Stimulated activated effector memory CD8-positive, alpha-beta T cell treated with anti-CD3 and anti-CD28 coated beads, Interleukin-12 subunit alpha, Interleukin-12 subunit beta, amount 100 ng/mL, for 72 hours (primary cell): ENCODE results near the gene SUMO3.

Source experiments
- ATAC-seq: fragments of 150-1000 bp; cut with Tn5 transposase; 2 replicates; pipeline ENCODE4 v1.10.0; 2021
- DNase-seq, 2 donors: peaks; one replicate each; pipeline ENCODE4 v3.0.0; 2021 to 2022; ENCODE audit warnings: low spot score in 2 of 2
- H3K27ac Mint-ChIP-seq: one replicate; pipeline ENCODE4 v1.8.0; 2022; ENCODE audit warnings: mild to moderate bottlenecking, mixed read lengths
- H3K36me3 Mint-ChIP-seq: one replicate; pipeline ENCODE4 v1.8.0; 2022; ENCODE audit warnings: mild to moderate bottlenecking, mixed read lengths
- H3K4me1 Mint-ChIP-seq: one replicate; pipeline ENCODE4 v1.8.0; 2022; ENCODE audit warnings: mixed read lengths
- H3K4me3 Mint-ChIP-seq: one replicate; pipeline ENCODE4 v1.8.0; 2022; ENCODE audit warnings: mild to moderate bottlenecking, mixed read lengths
- H3K9me3 Mint-ChIP-seq: one replicate; pipeline ENCODE4 v1.8.0; 2022; ENCODE audit warnings: mixed read lengths

The SUMO3 gene

DNA sequence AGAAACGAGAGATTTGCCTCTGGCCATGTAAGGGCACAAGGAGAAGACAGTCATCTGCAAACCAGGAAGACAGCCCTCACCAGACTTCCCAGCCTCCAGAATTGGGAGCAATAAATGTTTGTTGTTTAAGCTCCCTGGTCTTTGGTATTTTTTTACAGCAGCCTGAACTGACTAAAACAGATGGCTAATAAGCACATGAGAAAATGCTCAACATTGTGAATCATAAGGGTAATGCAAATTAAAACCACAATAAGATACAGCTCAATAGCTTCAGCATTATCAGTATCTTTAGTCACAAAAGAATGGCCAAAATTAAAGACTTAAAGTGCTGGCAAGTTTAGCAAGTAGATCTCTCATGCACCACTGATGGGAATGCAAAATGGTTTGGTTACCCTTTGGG, 28.0 kb downstream of the SUMO3 start:
- ATAC-seq (no peak), DNase-seq (no peak)
- Mint-ChIP-seq H3K4me3 (no peak overlapping the region), H3K9me3 (no peaks in the 10 kb centered on the region), H3K36me3 (peaks cover 58% of the 10 kb centered on the region), H3K4me1 (peaks cover 41% of the 10 kb centered on the region), H3K27ac (peak overlapping the region; percentile 62)

DNA sequence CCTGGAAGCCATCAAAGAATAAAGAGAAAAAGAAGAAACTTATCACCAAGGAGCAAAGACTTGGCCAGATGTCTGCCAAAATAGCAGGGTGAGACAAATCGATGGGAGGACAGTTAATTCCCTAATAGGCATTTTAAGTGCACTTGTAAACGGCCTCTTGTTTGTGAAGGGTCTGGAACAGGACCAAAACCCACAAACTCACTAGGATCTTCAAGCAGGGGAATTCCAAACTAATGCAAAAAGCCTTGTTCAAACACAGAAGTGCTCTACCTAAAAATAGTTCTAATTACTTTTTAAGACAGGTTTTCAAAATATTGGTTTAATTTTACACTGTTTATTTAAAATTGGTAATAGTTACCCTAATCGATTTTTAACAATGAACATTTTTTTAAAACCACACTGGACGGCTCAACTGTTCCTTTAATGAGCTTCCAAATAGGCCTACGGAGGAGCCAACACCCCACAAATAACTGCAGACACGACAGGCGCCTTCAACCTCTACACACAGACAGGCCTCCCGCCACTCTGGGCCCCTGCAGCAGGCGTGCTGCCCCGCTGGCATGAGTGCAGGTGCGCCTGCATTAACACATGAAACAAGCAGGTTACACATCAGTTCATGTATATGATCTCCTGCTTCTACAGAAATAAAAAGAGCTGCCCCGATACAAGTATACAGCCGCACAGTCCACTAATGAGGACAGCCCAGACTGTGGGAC, 32.1 kb downstream of the SUMO3 start:
- ATAC-seq (no peak), DNase-seq (no peak)
- peaks cover 14% of the 10 kb centered on the region for H3K4me1 Mint-ChIP-seq
- peaks cover 52% of the 10 kb centered on the region for H3K36me3 Mint-ChIP-seq
- no peak overlapping the region for H3K27ac Mint-ChIP-seq
- no peak overlapping the region for H3K4me3 Mint-ChIP-seq
- H3K9me3 Mint-ChIP-seq: no peaks in the 10 kb centered on the region

DNA sequence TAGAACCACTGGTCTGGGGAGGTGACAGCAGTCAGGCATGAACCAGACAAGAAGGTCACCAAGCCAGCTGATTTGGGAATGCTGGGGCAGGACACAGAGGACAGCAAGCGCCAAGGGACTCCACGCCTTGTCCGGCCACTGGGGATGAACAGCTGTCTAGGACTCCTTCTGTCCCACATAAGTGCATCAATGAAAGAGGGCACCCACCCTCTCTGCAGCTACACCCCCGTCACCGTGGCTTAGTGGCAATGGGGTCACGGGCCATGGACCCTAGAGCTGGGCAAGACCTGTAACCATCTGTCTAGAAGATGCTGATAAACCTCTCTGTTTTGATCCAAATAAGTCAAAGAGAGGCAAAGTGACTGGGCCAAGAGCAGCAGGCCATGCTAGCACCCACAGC, 33.1 kb downstream of the SUMO3 start:
- DNase-seq (no peak), ATAC-seq (no peak)
- Mint-ChIP-seq H3K9me3 (no peaks in the 10 kb centered on the region), H3K4me1 (peaks cover 5% of the 10 kb centered on the region), H3K4me3 (no peak overlapping the region), H3K36me3 (peaks cover 57% of the 10 kb centered on the region), H3K27ac (no peak overlapping the region)

DNA sequence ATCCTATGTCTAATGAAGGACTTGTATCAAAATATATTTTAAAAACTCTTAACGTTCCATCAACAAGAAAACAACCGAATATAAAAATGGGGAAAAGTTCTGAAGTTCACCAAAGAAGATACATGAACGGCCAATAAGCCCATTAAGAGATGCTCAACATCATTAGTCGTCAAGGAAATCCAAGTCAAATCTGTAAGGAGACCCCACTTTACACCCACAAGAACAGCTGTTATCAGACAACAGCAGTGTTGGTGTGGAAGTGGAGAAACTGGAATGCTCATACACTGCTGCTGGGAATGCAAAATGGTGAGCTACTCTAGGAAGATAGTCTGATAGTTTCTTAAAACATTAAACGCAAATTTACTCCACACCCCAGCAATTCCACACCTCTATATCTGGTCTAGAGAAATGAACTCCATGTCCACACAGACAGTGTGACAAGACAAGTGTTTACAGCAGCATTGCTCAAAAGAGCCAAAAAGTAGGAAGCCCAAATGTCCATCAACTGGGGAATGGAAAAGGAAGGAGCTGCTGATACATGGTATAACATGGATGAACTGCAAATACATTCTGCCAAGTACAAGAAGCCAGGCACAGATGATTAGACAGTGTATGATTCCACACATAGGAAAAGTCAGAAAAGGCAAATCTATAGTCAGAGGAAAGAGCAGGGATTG, 34.7 kb downstream of the SUMO3 start:
- ATAC-seq (no peak), DNase-seq (no peak)
- no peaks in the 10 kb centered on the region for H3K9me3 Mint-ChIP-seq
- peaks cover 70% of the 10 kb centered on the region for H3K36me3 Mint-ChIP-seq
- H3K27ac Mint-ChIP-seq: peak overlapping the region; percentile 8
- no peak overlapping the region for H3K4me3 Mint-ChIP-seq
- peaks cover 7% of the 10 kb centered on the region for H3K4me1 Mint-ChIP-seq

DNA sequence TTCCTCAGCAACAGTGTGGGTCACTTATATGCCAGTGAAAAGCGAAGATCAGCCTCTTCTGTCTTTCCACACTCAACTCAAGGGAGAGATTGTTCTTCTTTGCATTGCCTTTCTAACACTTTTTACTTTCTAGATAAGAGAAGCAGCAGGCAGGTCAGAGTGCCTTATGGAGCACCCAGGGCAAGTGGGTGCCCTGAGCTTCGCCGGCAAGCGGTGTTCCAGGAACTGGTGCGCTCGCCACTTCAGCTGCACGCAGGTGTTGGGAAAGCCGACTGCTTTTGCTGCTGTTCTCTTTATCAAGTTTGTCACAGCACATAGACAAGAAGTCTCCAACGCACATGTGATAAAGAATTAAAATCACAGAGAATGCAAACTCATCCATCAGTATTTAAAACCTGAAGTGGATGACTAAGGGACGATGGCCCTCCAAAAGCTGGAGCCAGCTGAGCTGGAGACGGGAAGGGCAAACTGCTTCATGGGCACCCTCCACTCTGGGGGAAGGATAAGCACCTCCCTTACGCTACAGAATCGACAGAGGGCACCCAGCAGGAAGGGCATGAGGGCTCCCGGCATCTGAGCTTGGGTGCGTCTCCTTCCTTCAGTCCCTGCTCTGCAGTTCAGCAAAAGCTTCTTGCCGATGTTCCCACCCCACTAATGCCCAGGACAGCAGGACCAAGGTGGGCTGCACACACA, 36.9 kb downstream of the SUMO3 start:
- H3K36me3 Mint-ChIP-seq: peaks cover 64% of the 10 kb centered on the region
- no peak overlapping the region for H3K27ac Mint-ChIP-seq
- H3K4me1 Mint-ChIP-seq: peaks cover 8% of the 10 kb centered on the region
- DNase-seq: no peak
- no peak overlapping the region for H3K4me3 Mint-ChIP-seq
- no peaks in the 10 kb centered on the region for H3K9me3 Mint-ChIP-seq
- no peak for ATAC-seq

DNA sequence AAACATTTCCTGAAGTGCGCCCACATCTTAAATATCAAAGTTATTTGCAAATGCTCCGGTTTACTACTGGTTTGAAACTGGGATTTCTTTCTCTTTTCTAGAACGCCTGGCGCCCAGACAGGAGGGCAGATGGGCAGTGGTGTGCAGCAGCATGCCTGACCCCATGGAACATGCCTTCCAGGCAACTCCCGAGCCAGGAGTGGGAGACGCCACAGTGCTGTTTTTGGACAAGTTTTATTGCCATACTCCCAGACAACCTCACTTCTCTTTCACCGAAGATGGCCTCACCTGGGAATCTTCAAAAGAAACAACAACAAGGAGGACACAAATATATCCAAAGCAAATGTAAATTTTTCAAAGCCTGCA, 37.7 kb downstream of the SUMO3 start:
- DNase-seq (no peak), ATAC-seq (no peak)
- H3K4me1 Mint-ChIP-seq: peaks cover 8% of the 10 kb centered on the region
- H3K27ac Mint-ChIP-seq: no peak overlapping the region
- H3K36me3 Mint-ChIP-seq: peaks cover 64% of the 10 kb centered on the region
- no peaks in the 10 kb centered on the region for H3K9me3 Mint-ChIP-seq
- no peak overlapping the region for H3K4me3 Mint-ChIP-seq

DNA sequence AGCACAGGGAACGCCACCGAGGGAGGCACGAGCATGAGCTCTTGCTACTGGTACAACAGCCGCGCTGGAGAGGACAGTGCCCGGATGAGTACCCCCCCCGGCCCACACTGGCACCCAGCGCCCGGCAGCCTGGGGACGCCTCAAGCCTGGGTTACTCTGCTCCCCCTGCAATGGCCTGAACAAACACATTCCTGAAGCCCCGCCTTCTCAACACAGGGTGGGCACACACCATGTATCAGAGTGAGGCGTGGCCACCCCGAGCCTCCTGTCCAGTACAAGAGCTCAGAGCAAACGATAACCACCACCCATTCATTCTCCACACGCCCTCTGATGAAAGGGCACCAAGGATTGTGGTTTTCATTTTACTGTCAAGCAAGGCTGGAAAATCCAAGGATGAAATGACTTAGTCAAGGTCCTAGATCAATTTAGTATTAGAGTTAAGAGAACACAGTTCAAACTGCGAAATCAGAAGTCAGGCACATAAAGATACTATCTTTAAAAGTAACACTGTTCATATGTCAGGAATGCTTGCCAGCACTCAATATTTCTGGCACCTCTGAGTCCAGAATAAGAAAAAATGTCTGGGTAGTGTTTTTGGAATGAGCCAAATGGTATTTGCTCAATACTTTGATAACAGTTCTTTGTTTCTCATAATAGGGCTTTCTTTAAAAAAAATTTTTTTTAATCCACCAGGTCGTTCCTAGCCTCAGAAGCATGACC, 38.3 kb downstream of the SUMO3 start:
- Mint-ChIP-seq H3K4me1 (peaks cover 8% of the 10 kb centered on the region), H3K36me3 (peaks cover 66% of the 10 kb centered on the region), H3K9me3 (no peaks in the 10 kb centered on the region), H3K4me3 (no peak overlapping the region), H3K27ac (no peak overlapping the region)
- ATAC-seq: no peak
- DNase-seq: no peak

DNA sequence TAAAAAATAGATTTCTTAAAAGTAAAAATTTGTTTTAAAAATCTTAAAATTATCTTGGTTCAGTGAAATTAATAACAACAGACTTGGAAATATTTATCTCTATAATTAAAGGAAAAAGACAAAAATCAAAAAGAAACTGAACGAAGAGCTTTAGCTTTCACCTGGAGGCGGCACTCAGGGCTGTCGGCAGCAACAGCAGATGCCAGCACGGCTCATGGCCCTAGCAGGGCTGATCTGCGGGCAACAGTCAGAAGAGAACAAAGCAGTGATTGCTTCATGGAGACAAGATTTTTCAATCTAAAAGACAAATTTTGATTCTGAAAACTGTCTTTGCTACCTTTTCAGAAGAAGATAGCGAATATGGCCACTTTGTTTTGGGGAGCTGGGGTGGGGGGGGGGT, 38.9 kb downstream of the SUMO3 start:
- no peak for DNase-seq
- ATAC-seq: no peak
- peaks cover 8% of the 10 kb centered on the region for H3K4me1 Mint-ChIP-seq
- peaks cover 70% of the 10 kb centered on the region for H3K36me3 Mint-ChIP-seq
- H3K27ac Mint-ChIP-seq: peak overlapping the region; percentile 55
- H3K4me3 Mint-ChIP-seq: no peak overlapping the region
- no peaks in the 10 kb centered on the region for H3K9me3 Mint-ChIP-seq

DNA sequence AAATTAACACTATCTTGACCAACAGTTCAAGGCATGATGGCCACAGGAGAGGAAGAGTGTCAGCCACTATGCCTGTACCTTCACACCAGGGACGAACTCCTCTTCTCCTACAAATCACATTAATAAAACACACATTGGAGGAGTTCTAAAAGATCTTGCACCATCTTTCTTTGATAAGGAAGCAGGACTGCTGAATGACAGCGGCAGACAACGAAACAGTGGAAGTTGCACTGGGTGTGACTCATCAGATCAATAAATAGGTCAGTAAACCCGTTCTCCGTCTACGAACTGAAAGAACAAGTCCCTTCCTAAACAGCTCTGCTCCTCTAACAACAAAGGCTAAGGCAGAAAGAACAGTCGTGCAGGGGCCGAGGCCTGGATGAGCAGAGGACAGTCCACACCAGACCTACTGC, 39.4 kb downstream of the SUMO3 start:
- Mint-ChIP-seq H3K4me1 (peaks cover 8% of the 10 kb centered on the region), H3K9me3 (no peaks in the 10 kb centered on the region), H3K4me3 (no peak overlapping the region), H3K36me3 (peaks cover 74% of the 10 kb centered on the region), H3K27ac (peak overlapping the region; percentile 55)
- DNase-seq: no peak
- peak; percentile 51 for ATAC-seq

DNA sequence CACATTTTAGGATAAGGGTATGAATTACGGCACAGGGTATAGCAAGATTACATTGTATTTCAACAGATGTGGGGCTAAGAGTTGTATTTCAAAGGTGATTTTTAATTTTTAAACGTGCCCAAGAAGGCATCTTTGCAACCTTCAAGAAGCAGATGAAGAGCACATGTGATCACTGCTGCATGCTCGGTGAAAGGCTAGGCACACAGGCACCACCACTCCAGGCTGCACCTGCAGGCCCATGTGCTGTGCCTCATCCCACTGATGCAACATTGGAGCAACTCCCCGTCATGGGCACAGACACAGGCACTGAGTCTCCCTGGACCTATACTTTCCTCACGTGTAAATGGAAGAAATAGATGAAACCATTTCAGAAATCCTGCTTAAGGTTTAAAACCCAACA, 39.8 kb downstream of the SUMO3 start:
- ATAC-seq (no peak), DNase-seq (no peak)
- H3K4me3 Mint-ChIP-seq: no peak overlapping the region
- H3K4me1 Mint-ChIP-seq: peaks cover 8% of the 10 kb centered on the region
- peak overlapping the region; percentile 55 for H3K27ac Mint-ChIP-seq
- peaks cover 76% of the 10 kb centered on the region for H3K36me3 Mint-ChIP-seq
- H3K9me3 Mint-ChIP-seq: no peaks in the 10 kb centered on the region

DNA sequence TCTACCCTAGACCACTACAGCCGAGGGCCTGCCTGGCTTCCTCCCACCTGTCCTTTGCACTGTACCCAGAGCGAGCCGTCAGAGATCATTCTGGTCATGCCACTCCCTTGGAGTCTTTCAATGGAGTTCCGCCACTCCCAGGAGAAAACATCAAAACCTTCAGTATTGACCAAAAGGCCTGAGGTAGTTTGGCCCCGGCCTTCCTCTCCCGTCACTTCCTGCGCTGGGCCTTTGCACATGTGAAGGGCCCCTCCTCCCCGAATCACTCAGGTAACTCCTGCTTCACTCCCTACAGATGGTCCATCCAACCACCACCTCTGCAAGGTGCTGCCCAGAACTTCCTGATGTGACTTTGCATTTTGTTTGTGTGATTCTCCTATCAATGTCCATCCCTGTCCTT, 42.9 kb downstream of the SUMO3 start:
- Mint-ChIP-seq H3K4me1 (peaks cover 17% of the 10 kb centered on the region), H3K4me3 (no peak overlapping the region), H3K36me3 (peaks cover 83% of the 10 kb centered on the region), H3K27ac (peak overlapping the region; percentile 26), H3K9me3 (no peaks in the 10 kb centered on the region)
- DNase-seq: no peak
- ATAC-seq: no peak

DNA sequence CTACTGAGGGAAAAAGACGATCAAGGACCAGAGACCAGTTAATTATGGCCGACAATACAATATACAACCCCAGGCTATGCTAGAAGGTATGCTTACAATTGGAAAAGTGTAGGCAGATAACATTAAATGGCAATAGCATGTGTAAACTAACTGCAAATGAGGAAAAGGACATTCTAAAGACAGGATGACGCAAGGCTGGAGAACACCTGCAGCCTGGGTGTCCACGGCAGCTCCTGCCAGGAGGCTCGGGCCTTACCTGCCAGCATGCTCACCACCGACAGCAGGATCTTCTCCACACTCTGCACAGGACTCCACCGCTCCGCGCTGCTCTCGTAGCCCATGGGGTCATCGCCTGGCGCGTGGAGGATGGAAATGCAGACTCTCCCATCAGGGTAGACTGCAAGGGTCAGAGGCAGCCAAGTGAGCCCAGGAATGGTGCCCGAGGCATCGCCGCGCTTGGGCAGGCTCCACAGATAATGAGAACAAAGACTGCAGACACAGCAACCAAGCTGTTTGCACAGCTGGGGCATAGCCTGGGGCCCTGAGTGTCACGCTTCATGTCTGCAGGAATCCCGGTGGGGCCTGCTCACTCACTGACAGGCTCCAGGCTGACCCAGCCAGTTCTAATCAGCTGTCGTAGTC, 44.5 kb downstream of the SUMO3 start:
- Mint-ChIP-seq H3K4me3 (no peak overlapping the region), H3K36me3 (peaks cover 86% of the 10 kb centered on the region), H3K9me3 (no peaks in the 10 kb centered on the region), H3K4me1 (peaks cover 13% of the 10 kb centered on the region), H3K27ac (peak overlapping the region; percentile 87)
- ATAC-seq (no peak), DNase-seq (no peak)

DNA sequence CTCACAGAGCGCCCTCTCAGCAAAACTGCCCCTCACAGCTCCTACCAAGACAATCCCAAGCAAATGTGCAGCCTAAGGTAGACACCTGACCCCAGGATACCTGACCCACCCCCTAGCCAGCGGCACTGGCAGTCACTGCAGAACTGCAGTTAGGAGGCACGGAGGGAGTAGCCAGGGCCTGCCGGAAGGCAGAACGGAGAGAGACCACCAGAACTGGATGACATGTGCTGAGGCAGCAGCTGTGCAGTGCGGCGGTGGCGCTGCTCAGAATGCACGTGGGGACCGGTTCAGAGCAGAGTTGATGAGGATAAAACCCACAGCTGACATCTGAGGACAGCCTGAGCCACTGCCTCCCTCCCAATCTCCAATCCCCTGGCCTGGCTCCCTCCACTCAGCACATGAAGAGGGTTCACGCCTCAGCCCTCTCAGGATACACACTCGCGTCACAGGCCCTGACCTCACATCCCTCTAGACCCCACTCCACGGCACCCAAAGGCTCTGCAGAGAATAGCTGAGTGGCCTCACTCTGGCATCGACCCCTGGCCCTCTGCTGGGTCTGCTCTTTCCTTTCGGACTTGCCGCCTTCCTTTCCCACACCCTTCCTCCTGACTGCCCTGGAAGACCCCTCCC, 45.9 kb downstream of the SUMO3 start:
- Mint-ChIP-seq H3K4me1 (peaks cover 14% of the 10 kb centered on the region), H3K36me3 (peaks cover 81% of the 10 kb centered on the region), H3K27ac (peak overlapping the region; percentile 87), H3K4me3 (no peak overlapping the region), H3K9me3 (no peaks in the 10 kb centered on the region)
- DNase-seq (no peak), ATAC-seq (no peak)

DNA sequence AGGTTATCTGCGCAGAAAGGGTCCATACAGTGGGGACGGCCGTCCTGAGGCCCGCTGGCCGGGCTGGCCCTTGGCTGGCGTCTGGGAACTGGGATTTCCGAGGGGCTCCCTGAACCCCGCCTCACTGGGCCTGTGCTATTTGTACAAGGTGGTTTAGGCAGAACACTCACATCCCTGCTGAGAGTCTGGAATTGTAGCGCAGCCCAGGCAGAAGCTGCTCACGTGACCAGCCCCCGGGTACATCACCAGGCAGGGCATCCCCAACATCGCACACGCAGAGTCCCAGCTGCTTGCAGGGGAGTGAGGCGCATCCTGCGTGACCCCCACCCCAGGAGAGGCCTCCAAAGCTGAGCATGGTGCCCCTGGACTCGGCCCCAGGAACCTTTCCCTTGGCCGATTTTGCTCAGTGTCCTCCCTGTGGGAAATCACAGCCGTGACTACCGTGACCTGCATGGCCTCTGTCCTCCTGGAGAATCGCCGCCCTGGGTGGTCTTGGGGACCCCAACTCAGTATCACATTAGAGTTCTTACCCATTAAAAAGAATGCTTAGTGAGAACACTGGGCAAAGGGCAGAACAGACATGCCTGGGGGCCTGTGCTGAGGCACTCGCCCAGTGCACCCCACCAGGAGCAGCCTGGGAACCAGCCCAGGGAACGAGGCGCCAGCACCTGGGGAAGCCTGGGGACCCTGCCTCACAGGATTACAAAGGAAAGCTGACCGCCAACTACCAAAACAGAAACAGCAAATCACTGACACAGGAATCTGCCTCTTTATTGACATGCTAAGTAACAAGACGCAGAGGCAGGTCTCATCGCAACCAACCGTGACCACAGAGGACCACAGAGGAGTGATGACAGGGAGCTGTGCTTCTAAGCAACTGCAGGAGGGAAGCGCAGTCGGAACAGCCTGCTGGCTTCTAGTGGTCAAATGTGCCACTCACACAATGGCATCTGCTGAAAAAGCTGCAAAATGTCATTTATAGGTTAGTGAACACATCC, 49.7 kb downstream of the SUMO3 start:
- H3K36me3 Mint-ChIP-seq: peaks cover 45% of the 10 kb centered on the region
- DNase-seq (no peak), ATAC-seq (no peak)
- peaks cover 34% of the 10 kb centered on the region for H3K4me1 Mint-ChIP-seq
- no peak overlapping the region for H3K27ac Mint-ChIP-seq
- no peak overlapping the region for H3K4me3 Mint-ChIP-seq
- H3K9me3 Mint-ChIP-seq: no peaks in the 10 kb centered on the region
